Peyer's patch (tissue), 4 donors: ENCODE data around the gene B3GNT2.

Experiments
- POLR2A ChIP-seq, 2 donors: fragments of 450-650 bp; IDR thresholded peaks; one replicate each; pipeline ENCODE4 v1.5.1; 2017; ENCODE audit warnings: antibody characterized with exemption in 2 of 2, mild to moderate bottlenecking in 2 of 2, moderate library complexity in 2 of 2
- TF ChIP-seq, protein P1 (sequence below), 6 experiments: fragments of 450-650 bp in 4 of 6; fragments of 200-600 bp in 2 of 6; sonication (generic) in 1 of 6; IDR thresholded peaks; one replicate each; pipeline ENCODE4 v1.5.1; 2017 to 2019; ENCODE audit warnings: antibody characterized with exemption in 6 of 6, mild to moderate bottlenecking in 3 of 6, moderate library complexity in 1 of 6

DNA sequence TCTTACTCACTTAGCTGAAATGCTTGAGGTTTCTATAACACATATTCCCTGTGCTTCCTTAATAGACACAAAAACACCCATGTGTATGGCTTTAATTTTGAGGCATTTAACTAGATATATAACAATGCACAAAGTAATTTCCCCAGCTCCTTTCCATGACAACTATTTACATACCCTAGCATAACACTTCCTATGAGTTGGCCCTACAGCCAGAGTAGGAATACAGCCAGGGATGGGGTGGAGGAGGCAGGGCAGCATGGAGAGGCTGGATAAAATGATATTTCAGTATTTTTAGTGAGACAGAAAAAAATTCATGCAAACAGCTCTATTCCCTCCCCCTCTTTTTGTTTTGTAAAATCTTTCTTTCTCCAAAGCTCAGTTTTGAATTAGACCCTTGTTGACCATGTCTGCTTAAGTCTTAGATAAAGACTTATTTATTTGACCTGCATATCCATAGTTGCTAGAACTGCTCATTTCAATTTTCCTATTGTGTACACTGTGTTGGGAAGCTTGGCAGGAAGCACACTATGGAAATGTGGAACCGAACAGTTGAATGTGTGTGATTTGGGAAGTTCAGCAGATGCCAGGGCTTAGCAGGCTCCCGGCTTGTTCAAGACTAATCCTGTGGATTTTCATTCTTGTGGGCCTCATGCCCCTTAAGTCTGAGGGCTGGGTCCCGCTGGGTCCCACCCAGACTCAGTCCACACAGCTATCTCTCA lies 11.2 kb upstream of the B3GNT2 start:
- TF ChIP-seq, protein P1, sequence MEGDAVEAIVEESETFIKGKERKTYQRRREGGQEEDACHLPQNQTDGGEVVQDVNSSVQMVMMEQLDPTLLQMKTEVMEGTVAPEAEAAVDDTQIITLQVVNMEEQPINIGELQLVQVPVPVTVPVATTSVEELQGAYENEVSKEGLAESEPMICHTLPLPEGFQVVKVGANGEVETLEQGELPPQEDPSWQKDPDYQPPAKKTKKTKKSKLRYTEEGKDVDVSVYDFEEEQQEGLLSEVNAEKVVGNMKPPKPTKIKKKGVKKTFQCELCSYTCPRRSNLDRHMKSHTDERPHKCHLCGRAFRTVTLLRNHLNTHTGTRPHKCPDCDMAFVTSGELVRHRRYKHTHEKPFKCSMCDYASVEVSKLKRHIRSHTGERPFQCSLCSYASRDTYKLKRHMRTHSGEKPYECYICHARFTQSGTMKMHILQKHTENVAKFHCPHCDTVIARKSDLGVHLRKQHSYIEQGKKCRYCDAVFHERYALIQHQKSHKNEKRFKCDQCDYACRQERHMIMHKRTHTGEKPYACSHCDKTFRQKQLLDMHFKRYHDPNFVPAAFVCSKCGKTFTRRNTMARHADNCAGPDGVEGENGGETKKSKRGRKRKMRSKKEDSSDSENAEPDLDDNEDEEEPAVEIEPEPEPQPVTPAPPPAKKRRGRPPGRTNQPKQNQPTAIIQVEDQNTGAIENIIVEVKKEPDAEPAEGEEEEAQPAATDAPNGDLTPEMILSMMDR (IDR thresholded peaks at IDR 0.05): no peak
- no peak for TF ChIP-seq POLR2A (IDR thresholded peaks at IDR 0.05)
